Renal cortical epithelial cell (primary cell): Measurements from ENCODE around the gene SEMA3G. TPM values are rescaled to one million over a fixed set of nuclear protein-coding genes. Genes with fewer than 3 reads are reported as not detected.

Source experiments
- DNase-seq: peaks from one replicate; pipeline ENCODE4 v3.0.0-alpha.2; 2011; ENCODE audit warnings: low read depth
- total RNA-seq: library from RNA; depleted of rRNA; stranded (reverse); fragments of >200 nt; gene quantifications from 2 replicates; pipeline ENCODE4 v1.2.3, GENCODE V29; 2014

The SEMA3G gene
- total RNA-seq, 1 donor from 2014 or later: 0.05 TPM

DNA sequence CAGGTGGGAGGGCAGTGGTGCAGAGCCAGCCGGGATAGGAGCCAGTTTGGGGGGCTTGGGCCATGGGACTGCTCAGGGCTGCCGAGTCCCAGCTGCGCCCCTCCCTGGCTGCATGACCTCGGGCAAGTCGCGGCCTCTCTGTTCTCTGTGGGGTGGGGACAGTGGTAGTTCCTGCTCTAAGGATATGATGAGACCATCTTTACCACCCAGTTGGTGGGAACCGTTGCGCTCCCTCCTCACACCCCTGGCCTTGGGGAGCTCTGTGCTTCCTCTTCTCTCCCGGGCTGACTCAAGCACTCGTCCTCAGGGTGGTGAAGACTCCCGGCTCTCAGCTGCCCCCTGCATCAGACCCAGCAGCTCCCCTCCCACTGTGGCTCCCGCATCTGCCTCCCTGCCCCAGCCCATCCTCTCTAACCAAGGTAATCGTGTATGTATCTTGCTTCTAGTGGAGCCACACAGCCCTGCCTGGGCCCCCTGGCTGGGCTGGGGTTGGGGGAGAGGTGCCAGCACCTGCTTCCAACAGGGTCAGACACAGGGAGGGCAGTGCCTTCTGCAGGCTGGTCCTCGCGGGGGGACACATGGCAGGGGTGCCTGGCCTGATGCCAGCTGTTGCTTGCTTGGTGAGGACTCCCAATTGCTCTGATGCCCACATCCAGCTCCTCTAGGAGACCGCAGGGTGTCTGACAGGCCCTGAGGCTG is 35.1 kb upstream of the SEMA3G start:
- no peak for DNase-seq

DNA sequence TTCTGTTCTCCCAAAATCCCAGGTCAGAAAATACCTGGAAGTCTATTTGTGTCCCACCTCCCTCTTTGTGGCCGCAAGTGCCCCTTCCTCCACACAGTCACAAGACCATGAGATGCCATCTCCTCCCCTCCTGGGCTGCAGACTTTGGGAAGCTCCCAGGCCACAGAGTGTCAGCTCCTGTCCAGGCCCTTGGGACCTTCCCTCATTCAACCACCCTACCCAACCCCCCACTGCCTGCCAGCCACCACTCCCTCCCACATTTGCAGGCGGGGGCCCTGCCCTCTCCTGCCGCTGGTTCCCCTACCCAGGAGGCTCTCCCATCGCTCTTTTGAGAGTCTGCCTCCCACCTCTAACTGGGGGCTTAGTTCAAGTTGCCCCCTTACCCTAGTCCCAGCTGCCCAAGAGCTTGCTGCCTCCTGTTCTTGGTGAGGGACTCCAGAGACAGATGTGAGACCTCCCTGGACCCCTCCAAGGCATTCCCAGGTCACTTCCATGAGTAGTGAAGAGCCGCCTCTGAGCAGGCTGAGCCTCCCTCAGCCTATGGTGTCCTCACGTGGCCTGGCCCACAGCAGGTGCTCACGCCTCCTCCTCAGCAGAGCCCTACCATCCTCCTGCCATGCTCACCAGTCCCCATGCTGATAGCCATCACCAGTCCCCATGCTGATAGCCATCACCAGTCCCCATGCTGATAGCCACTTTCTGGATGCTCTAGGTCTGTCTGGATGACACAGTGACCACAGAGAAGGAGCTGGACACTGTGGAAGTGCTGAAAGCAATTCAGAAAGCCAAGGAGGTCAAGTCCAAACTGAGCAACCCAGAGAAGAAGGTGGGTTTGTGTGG is 34.4 kb upstream of the SEMA3G start:
- DNase-seq: no peak

DNA sequence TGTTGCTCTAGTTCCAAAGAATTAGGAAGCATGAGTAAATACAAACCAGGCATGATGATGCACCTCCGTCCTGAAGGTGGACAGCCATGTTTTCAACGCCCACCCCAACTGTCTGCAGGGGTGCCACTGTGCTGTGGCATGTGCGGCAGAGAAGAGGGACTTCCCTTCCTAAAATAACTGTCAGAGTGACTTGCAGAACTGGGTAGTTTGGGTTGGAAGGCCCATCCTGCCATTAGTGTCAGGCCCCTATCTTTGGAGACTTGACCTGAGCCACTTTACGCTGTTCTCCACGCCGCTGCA is 32.8 kb upstream of the SEMA3G start:
- no peak for DNase-seq

DNA sequence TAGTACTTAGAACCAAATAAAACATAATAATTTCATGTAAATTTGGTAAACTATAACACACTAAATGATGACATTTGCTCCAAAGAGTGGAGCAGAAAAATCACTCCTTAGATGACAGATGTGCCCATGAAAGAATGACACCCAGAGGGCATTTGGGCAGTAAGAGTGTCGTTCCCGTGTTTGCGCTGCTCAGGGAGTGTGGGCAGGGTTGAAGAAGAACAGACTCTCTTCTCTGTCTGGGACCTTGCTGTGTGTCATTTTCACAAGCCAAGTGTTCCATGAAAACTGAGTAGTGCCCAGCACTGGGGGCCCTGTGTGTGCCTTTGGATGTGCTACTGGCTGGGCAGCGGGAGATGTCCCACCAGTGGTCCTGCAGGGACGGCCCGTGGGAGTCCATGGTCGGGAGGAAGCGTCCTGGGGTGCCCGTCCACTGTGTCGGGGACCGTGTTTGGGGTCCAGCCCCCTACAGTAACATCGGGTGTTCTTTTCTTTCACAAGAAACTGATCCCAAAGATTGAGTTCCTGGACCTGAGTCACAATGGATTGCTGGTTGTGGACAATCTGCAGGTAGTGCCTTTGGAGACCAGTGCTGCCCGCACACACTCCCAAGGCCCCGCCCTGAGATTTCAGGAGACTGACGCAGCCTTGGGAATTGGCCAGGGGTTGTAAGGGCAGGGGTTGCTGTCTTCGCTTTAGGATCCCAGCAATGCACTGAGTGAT is 32.3 kb upstream of the SEMA3G start:
- DNase-seq: no peak

DNA sequence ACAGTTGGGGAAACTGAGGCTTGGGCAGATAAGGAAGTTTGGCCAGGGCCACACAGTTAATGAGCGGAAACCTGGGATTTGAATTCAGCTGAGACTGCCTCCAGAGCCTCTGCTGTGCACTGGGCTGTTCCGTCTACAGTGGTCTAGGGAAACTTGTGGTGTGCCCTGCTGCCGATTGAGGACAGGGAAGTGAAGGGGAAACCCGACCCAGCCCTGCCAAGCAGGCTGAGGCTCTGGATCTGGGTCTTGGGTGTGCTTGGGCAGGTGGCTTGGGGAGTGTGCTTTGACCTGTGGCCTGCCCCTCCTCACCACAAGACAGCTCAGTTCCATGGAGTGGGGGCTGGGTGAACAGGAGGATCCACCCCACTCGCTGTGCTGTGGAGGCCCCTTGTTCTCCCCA is 28.1 kb upstream of the SEMA3G start:
- no peak for DNase-seq

DNA sequence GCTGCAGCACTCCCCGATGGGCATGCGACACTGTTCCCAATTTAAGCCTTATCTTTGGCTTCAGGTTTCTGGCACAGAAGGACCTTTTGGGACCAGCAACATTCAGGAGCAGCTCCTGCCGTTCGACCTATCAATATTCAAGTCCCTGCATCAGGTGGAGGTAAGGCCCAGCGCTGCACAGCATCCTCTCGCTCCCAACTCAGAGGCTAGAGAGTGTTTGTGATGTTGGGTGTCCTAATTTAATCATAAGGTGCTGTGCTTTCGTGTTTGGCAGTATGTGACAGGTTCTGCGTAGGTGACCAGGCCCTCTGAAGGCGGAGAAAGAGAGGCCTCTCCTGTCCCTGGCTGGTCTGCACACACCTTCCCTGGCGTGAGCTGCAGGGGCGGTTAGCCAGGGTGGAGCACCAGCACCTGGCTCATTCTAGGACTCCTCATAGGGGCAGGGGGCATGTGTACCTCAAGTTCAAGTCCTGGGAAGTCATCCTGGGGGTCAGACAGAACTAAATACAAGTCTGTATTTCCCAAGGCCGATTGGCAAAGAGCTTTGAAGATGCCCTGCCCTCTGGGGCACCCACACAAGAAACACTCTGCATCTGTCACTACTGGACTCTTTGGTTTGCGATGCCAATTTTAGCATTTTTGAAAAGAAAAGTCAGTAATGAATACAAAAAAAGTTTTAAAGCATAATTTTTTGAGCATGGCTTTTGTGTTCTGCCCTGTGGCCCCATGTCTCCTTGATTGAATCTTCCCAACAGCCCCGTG is 27.5 kb upstream of the SEMA3G start:
- no peak for DNase-seq

DNA sequence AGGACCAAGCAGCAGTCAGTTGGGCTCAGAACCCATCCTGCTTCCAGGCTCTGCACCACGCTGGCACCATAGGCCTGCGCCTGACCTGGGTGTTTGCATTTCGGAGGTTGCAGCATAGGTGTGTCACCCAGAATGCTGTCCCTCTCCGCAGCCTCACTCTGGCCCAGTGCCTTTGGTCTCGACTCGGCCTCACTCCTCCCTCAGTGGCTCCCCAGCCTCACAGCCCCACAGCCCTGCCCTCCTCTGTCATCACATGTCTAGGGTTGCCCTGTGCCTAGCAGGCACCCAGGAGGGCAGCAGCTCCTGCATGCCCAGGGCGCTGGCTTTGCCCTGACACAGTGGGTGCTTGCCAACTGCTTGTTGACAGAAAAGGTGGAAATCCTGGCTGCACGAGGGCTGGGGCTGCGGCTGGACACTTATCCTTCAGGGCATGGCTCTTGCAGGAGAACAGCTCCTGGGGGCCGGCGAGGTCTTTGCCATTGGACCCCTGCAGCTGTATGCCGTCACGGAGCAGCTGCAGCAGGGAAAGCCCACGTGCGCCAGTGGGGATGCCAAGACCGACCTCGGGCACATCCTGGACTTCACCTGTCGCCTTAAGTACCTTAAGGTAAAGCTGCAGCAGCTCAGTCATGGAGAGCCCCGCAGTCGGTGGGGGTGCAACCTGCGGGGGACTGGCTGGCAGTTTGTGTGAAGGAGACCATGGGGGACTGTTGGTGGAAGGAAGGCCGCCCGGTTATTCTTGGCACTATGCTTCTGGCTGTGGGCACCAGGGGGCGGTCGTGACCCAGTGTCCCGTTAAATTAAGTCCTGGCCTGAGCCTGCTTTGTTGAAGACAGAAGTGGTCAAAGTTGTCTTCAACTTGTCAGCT is 26.7 kb upstream of the SEMA3G start:
- DNase-seq: peak; percentile 40

DNA sequence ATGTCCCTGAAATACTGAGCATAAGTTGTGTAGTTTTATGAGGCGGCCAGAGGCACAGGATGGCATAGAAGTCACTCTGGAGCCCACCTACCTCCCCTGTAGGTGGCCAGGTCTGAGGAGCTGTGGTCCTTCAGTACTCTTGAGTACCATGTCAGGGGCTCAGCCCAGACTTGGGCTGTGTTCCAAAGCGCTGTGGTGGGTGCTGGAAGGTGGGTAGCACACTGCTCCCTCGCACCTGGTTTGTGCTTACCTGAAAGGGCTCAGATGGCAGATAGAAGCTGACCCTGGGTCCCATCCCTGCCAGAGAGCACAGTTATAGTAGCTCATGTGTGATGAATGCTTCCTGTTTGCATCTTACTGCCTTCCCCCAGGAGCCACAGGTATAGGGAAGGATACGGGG is 26.0 kb upstream of the SEMA3G start:
- DNase-seq: no peak

DNA sequence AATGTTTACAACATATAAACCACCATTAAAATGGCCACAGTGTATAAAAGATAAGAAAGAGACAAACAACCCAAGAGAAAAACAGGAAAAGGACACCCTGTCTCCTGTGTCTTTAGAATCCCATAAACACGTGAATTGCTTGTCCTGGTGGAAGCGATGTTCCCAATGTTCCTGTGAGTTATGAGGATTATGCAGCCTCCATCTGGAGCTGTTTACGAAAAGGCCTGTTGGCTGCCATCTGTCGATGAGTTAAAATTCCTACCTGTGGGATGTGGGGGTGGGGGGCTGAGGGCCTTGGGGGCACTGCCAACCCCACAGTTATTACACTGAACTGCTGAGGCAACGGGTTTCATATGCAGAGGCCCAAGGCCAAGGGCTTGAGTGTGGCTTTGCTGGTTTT is 24.1 kb upstream of the SEMA3G start:
- no peak for DNase-seq

DNA sequence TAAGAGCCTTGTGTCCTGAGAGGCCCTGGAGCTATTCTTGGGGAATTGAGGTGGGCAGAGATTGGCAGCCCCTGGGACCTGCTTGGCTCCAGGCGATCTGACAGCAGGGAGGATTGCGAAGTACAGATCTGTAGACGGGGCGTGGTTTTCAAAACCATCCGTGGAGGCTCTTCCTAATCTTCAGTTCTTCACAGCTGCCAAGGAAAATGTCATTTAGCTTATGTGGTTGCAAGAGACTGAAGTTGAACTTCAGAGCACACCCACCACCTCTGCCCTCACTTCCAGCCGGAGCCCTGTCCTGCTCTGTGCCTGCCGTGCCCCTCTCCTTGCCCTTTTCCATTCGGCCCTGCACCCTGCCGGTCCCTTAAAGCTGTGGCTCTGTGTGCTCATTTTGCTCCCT is 23.4 kb upstream of the SEMA3G start:
- DNase-seq: no peak

DNA sequence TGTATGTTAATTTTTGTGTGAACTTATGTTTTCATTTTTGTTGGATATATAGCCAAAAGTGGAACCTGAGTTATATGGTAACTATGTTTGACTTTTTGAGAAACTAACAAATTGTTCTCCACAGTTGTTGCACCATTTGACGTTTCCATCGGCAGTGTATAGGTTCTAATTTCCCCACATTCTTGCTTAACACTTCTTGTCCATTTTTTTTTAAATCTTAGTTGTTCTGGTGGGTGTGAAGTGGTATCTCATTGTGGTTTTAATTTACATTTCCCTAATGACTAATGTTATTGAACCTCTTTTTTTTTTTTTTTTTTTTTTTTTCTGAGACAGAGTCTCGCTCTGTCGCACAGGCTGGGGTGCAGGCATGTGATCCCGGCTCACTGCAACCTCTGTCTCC is 18.5 kb upstream of the SEMA3G start:
- no peak for DNase-seq

DNA sequence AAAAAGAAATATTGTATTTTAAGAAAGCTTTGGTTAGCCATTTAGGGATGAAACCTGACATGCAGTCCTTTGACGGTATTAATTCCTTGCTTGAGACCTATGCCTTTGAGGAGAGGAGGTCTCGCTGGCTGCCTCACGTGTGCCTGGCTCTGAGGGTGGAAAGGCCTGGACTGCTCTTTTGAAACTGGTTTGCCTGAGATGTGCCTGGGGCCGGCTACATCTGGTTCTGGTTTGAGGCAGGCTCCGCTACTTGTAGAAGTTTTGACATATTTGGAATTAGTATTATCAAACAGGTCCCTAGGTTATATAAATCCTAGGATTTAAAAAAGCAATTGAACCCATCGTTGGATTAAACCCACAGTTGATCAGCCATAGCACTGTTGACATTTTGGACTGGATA is 17.0 kb upstream of the SEMA3G start:
- no peak for DNase-seq

DNA sequence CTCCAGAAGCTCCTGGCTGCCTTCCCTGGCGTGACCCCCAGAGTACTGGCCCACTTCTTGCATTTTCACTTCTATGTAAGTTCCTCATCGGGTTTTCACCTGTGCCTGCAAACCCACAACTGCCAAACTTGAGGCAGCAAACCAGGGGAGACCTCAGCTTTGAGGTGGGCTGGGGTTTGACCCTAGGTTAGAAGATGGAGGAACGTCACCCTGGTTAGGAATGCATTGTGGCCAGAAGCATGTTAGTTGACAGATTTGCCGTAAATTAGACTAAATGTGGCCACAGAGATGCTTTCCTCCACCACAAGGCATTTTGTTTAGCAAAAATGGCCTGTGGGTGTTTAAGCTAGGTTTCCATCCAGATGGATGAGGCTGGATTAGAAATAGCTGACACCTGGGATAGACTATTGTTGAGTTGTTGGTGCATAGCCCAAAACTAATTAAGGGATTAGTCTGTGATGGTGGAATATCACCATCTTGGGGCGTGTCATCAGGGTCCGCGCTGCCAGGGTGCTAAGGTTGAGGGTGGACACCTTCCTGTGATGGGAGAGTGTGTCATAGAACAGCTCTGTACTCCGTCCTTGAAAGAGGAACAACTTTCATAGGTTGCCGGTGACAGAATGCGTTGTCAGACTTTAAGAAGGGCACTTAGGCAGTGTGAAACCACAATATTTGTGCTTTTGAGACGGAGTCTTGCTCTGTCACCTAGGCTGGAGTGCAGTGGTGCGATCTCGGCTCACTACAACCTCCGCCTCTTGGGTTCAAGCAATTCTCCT is 14.1 kb upstream of the SEMA3G start:
- DNase-seq: no peak

DNA sequence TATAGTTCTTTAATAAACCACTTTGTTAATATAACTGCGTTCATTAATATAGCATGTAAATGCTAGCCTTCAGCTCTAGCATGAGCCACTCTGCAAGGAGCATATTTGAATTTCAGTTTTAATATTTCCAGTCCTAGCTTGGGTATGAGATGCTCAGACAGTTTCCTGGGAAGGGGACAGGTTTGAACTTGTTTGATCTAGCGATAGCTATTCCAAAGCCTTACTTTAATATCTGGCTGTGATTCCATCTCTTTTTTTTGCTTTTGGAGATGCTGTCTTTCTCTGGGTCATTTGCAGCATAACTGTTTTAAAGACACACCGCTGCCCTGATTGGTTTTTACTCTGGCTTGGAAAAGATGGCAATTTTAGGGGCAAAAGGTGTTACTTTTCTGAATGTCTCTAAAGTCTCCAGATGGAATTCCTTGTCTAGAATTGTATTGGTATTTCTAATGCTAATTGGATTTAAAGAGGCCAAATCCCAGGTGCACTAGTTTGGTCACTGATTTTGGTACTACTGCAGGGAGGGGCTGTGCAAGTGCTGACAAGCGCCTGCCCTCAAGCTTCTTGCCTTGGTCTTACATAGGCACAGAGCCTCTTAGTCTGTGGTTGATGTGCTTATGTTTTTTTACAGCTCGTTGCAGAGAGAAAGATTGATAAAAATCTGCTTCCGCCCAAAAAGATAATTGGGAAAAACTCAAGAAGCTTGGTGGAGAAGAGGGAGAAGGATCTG is 13.3 kb upstream of the SEMA3G start:
- DNase-seq: no peak

DNA sequence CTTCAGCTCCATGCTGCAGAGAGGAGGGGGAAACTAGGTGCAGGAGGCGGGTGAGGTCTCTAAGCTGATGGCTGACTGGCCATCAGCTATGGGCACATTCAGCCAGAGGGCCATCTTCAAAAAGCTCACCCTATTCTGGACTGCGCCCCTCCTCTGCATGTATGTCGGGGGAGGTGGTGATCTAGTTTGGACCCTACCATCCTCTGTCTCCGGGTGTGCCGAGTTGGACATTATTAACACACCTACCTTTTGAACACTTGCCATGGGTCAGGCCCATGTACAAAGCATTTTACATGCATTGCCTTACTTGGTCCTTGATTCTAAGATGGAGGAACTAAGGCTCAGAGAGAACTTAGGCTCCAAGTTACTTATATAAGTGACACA is 11.9 kb upstream of the SEMA3G start:
- no peak for DNase-seq

DNA sequence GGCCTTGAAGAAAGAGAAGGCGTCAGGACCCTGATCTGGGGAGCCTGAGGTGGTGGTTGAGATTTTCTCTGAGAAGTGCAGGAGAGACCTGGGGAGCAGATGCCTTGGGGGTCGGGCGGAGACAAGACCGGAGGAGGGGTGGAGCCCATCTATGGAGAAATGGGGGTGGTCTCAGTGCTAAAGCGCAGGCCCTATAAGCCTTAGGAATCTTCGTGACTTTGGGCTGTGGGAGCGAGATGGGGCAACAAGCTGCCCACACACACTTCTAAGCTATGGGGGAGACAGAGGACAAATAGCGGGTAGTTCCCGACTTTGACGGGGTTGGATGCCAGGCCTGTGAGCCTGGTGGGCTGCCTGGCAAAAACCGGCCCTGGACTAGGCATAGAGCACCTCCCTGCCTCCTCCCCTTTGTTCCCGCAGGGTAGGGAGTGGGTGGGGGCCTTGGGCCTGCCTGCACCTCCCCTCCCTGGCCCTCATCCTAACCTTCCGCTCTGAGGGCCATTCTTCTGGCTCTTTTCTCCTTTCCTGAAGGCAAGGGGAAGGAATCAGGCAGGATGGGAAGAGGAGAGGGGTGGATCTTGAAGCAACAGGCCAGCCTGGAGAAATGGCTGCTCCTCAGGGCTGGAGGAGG is 11.4 kb upstream of the SEMA3G start:
- no peak for DNase-seq

DNA sequence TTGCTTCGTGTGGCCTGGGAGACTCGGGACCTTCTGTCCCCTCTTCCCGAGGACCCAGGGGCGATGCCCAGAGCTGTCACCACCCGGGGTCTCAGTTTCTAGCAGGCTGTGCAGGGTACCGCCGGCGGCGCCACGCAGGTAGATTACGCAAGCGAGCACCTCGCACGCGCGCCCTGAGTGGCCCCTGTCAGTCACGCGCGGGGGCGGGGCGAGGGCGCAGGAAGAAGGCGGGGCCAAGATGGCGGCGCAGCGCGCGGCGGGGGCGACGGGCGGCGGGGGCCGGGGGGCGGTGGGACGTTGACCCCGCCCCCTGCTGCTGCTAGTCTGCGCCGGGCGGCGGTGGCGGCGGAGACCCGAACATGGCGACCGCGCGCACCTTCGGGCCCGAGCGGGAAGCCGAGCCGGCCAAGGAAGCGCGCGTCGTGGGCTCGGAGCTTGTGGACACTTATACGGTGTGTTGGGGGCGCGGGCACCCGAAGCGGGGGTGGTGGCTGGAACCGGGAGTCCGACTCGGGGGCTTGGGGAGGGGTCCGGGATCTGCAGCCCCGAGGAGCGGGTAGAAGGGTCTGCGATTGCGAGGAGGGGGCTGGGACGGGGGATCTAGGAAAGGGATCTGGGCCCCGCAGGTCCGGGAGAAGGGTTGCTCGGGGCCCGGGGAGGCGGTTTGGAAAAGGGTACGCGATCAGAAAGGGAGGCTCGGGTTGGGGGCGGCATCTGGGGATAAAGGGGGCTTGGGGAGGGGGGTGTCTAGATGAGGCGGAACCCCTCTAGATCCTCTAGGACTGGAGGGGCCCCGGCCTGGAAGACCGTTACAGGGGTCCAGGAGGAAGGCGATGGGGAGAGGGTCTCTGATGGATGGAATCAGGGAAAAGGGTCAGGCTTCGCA is 10.6 kb upstream of the SEMA3G start, which contains the start of gene NISCH:
Gene NISCH, plus strand, starts transcription at position 322 of the 886 bp plus-strand sequence. Its CDS starts 38 bp downstream, at position 360.
- DNase-seq: peak; percentile 29

DNA sequence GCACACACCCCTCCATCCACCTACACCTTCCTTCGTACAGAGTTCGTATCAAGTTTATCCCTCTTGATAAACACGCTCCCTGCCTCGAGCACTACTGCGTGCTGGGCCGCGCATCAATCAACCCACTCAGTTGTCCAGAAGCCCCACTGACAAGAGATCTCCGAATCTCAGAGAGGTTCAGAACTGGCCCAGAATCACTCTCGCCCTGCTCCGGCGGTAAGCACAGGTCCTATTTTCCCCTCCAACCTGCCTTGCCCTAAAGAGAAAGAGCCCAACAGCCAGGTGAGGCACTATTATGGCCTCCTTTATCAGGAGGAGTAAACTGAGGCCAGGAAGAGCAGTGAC is 10.0 kb upstream of the SEMA3G start:
- DNase-seq: no peak
